Lower leg skin (tissue), 4 donors: ENCODE results near the gene CCDC141. TPM values are rescaled to one million over a fixed set of nuclear protein-coding genes. Genes with fewer than 3 reads are reported as not detected.

Experiments
- DNase-seq, 2 donors: peaks; one replicate each; pipeline ENCODE4 v3.0.0-alpha.2; 2019; ENCODE audit warnings: low spot score in 2 of 2
- H3K4me3 ChIP-seq: fragments of 200-600 bp; sonication (generic); 2 replicates; pipeline ENCODE4 v1.5.1; 2017; ENCODE audit warnings: mild to moderate bottlenecking, low read depth; ENCODE audit not compliant: poor library complexity, severe bottlenecking
- CTCF ChIP-seq, 3 donors: fragments of 450-650 bp; IDR thresholded peaks; one replicate each; pipeline ENCODE4 v1.5.1; 2016; ENCODE audit warnings: antibody characterized with exemption in 3 of 3, mild to moderate bottlenecking in 3 of 3, moderate library complexity in 2 of 3
- POLR2A ChIP-seq, 2 donors: fragments of 450-650 bp; IDR thresholded peaks; one replicate each; pipeline ENCODE4 v1.6.1; 2016 to 2017; ENCODE audit warnings: antibody characterized with exemption in 2 of 2, mild to moderate bottlenecking in 1 of 2, moderate library complexity in 1 of 2
- WGBS, 2 donors: methylation state at CpG; one replicate each; pipeline ENCODE4 v1.1.5; 2018; 5-methylcytosine and 5-hydroxymethylcytosine counted together
- intact Hi-C: fragments of 100-400 bp; cut with DNase I; formaldehyde crosslinking; loops from one replicate; pipeline ENCODE4 v1.15.0; 2023; ENCODE audit warnings: low total_unique reads
- total RNA-seq, 4 donors: library from RNA; depleted of rRNA; stranded (reverse); fragments of >200 nt; gene quantifications; one replicate each; pipeline ENCODE4 v1.1.0, GENCODE V29; 2016

The CCDC141 gene
- total RNA-seq, 4 donors from 2014 or later: 0.15 to 0.71 (median 0.17) TPM; not detected in 1

- TF ChIP-seq CTCF (IDR thresholded peaks at IDR 0.05): no peak
- TF ChIP-seq POLR2A (IDR thresholded peaks at IDR 0.05): no peak
- DNase-seq: no peak
- no peak overlapping the region for H3K4me3 ChIP-seq
- intact Hi-C loops: no loop called here
Observed at GRCh38 chr2:178899656-178900055, 150.3 kb downstream of the CCDC141 start.

- no peak for DNase-seq
- H3K4me3 ChIP-seq: no peak overlapping the region
- 81 to 83% methylated on average over 2 of the region's 2 CpGs for WGBS, 2 donors
- TF ChIP-seq POLR2A (IDR thresholded peaks at IDR 0.05): no peak
- TF ChIP-seq CTCF (IDR thresholded peaks at IDR 0.05): no peak
- intact Hi-C loops: no loop called here
Observed at GRCh38 chr2:178895872-178896271, 154.1 kb downstream of the CCDC141 start.

- WGBS, 2 donors: 79 to 84% methylated on average over 2 of the region's 2 CpGs
- DNase-seq: no peak
- intact Hi-C loops: no loop called here
- TF ChIP-seq POLR2A (IDR thresholded peaks at IDR 0.05) (no peak), CTCF (IDR thresholded peaks at IDR 0.05) (no peak)
- no peak overlapping the region for H3K4me3 ChIP-seq
Observed at GRCh38 chr2:178895171-178895570, 154.8 kb downstream of the CCDC141 start.

GRCh38 chr2:178892751-178893625 lies 156.9 kb downstream of the CCDC141 start:
- 67 to 69% methylated on average over 5 of the region's 5 CpGs for WGBS, 2 donors
- intact Hi-C loops: no loop called here
- TF ChIP-seq CTCF (IDR thresholded peaks at IDR 0.05) (no peak), POLR2A (IDR thresholded peaks at IDR 0.05) (no peak)
- no peak for DNase-seq
- H3K4me3 ChIP-seq: no peak overlapping the region

GRCh38 chr2:178891959-178892485 lies 157.9 kb downstream of the CCDC141 start:
- 76 to 79% methylated on average over 5 of the region's 5 CpGs for WGBS, 2 donors
- no peak overlapping the region for H3K4me3 ChIP-seq
- intact Hi-C loops: no loop called here
- DNase-seq: no peak
- TF ChIP-seq CTCF (IDR thresholded peaks at IDR 0.05) (no peak), POLR2A (IDR thresholded peaks at IDR 0.05) (no peak)
